Measurements from ENCODE around the gene POC1A. TPM values are rescaled to one million over a fixed set of nuclear protein-coding genes. Genes with fewer than 3 reads are reported as not detected.

POC1A gene
- total and polyA plus RNA-seq, 2 donors (not counting 1 experiment from before 2014, with no cell fraction given), result 1.7 to 2.8 TPM

GRCh38 chr3:52030714-52031310, 123.4 kb downstream of the POC1A start:
- Histone ChIP-seq H2AFZ (ENCODE audit: insufficient read depth, low read depth, low read length, poor library complexity, severe bottlenecking) (no peak overlapping the region), H3K36me3 (replicated peaks in 1 of 2; ENCODE audit: control extremely low read depth in 1 of 2, control insufficient read depth in 1 of 2, extremely low read depth in 1 of 2, insufficient read depth in 2 of 2, low read length in 1 of 2) (no peaks in the 10 kb centered on the region), H3K79me2 (ENCODE audit: control insufficient read depth, insufficient read depth, low read length) (no peaks in the 10 kb centered on the region), H3K27ac (ENCODE audit: low read length in 2 of 2) (no peak overlapping the region), H3K9me3 (ENCODE audit: control extremely low read depth in 1 of 3, control insufficient read depth in 2 of 3, insufficient read depth in 1 of 3, low read length in 2 of 3) (no peaks in the 10 kb centered on the region), H3K4me1 (ENCODE audit: control insufficient read depth in 2 of 2, insufficient read depth in 2 of 2, low read length in 2 of 2) (peaks cover 0 to 2% of the 10 kb centered on the region in 2 donors), H3K4me2 (replicated peaks; ENCODE audit: low read depth, low read length, poor library complexity, severe bottlenecking) (no peak overlapping the region), H3K4me3 (ENCODE audit: control extremely low read depth in 1 of 5, extremely low read depth in 1 of 5, insufficient read depth in 1 of 5, low read depth in 2 of 5, low read length in 4 of 5) (no peak overlapping the region), H3K9ac (ENCODE audit: low read length) (no peak overlapping the region), H4K20me1 (ENCODE audit: control insufficient read depth, insufficient read depth, low read length, poor library complexity, severe bottlenecking) (no peaks in the 10 kb centered on the region), H3K27me3 (replicated peaks in 1 of 4; ENCODE audit: control extremely low read depth in 1 of 4, control insufficient read depth in 3 of 4, insufficient read depth in 4 of 4, low read length in 3 of 4) (no peaks in the 10 kb centered on the region)
- CTCF ChIA-PET, result no interaction called here
- ATAC-seq (ENCODE audit: low read depth) (no peak), DNase-seq (no peak)
- Mint-ChIP-seq H3K27me3 (peaks cover 4% of the 10 kb centered on the region), H3K9me3 (ENCODE audit: insufficient read depth) (no peaks in the 10 kb centered on the region), H3K4me3 (no peak overlapping the region), H3K4me1 (no peaks in the 10 kb centered on the region), H3K27ac (no peak overlapping the region)
- intact Hi-C loops (cut with micrococcal nuclease), result no loop called here
- TF ChIP-seq CTCF (IDR thresholded peaks at IDR 0.05), result no peak
- no peak for TF ChIP-seq EZH2 (IDR thresholded peaks at IDR 0.05; ENCODE audit: borderline replicate concordance, insufficient read depth, low read depth, low read length, poor library complexity, severe bottlenecking)
- 87% methylated on average over 5 of the region's 11 CpGs for WGBS (ENCODE audit: insufficient coverage)
- POLR2A ChIA-PET, result no interaction called here

- H3K4me1 Mint-ChIP-seq, result peaks cover 4% of the 10 kb centered on the region
- intact Hi-C loops (cut with micrococcal nuclease), result no loop called here
- ATAC-seq (ENCODE audit: low read depth), result no peak
- H3K27ac ChIP-seq (ENCODE audit: low read length in 2 of 2), result no peak overlapping the region
- 88% methylated on average over 10 of the region's 10 CpGs for WGBS (ENCODE audit: insufficient coverage)
- no peaks in the 10 kb centered on the region for H3K4me1 ChIP-seq (ENCODE audit: control insufficient read depth in 2 of 2, insufficient read depth in 2 of 2, low read length in 2 of 2)
- no peaks in the 10 kb centered on the region for H3K9me3 Mint-ChIP-seq (ENCODE audit: insufficient read depth)
- H3K79me2 ChIP-seq (ENCODE audit: control insufficient read depth, insufficient read depth, low read length), result no peaks in the 10 kb centered on the region
- DNase-seq, result no peak
- TF ChIP-seq CTCF (IDR thresholded peaks at IDR 0.05) (no peak), EZH2 (IDR thresholded peaks at IDR 0.05; ENCODE audit: borderline replicate concordance, insufficient read depth, low read depth, low read length, poor library complexity, severe bottlenecking) (no peak)
- no peak overlapping the region for H3K4me3 ChIP-seq (ENCODE audit: control extremely low read depth in 1 of 5, extremely low read depth in 1 of 5, insufficient read depth in 1 of 5, low read depth in 2 of 5, low read length in 4 of 5)
- no peaks in the 10 kb centered on the region for H3K9me3 ChIP-seq (ENCODE audit: control extremely low read depth in 1 of 3, control insufficient read depth in 2 of 3, insufficient read depth in 1 of 3, low read length in 2 of 3)
- no peak overlapping the region for H3K4me2 ChIP-seq (replicated peaks; ENCODE audit: low read depth, low read length, poor library complexity, severe bottlenecking)
- H3K27ac Mint-ChIP-seq, result no peak overlapping the region
- CTCF ChIA-PET, result no interaction called here
- H3K9ac ChIP-seq (ENCODE audit: low read length), result no peak overlapping the region
- no peaks in the 10 kb centered on the region for H4K20me1 ChIP-seq (ENCODE audit: control insufficient read depth, insufficient read depth, low read length, poor library complexity, severe bottlenecking)
- no peak overlapping the region for H2AFZ ChIP-seq (ENCODE audit: insufficient read depth, low read depth, low read length, poor library complexity, severe bottlenecking)
- no peaks in the 10 kb centered on the region for H3K27me3 ChIP-seq (replicated peaks in 1 of 4; ENCODE audit: control extremely low read depth in 1 of 4, control insufficient read depth in 3 of 4, insufficient read depth in 4 of 4, low read length in 3 of 4)
- H3K27me3 Mint-ChIP-seq, result peaks cover 4% of the 10 kb centered on the region
- H3K36me3 ChIP-seq (replicated peaks in 1 of 2; ENCODE audit: control extremely low read depth in 1 of 2, control insufficient read depth in 1 of 2, extremely low read depth in 1 of 2, insufficient read depth in 2 of 2, low read length in 1 of 2), result no peaks in the 10 kb centered on the region
- POLR2A ChIA-PET, result no interaction called here
- H3K4me3 Mint-ChIP-seq, result no peak overlapping the region
These were observed 124.7 kb downstream of the POC1A start for GRCh38 chr3:52029535-52029934.
